T-cell (primary cell): ENCODE results near the gene SKIC2. TPM values are rescaled to one million over a fixed set of nuclear protein-coding genes. Genes with fewer than 3 reads are reported as not detected.
"Not testable (repeated sequence)": the region's sequence is repeated elsewhere in the genome, so short reads cannot be mapped to it uniquely, and the experiment has no call there.

Experiments used
- ATAC-seq, 4 experiments: fragments of 200-7000 bp in 3 of 4; fragments of 150-1000 bp in 1 of 4; cut with Tn5 transposase; replicated peaks in 1 of 4; 1 replicate in 3 of 4; 2 replicates in 1 of 4; pipeline ENCODE4 v1.10.0; 2021; ENCODE audit warnings: moderate library complexity in 3 of 4, mild to moderate bottlenecking in 2 of 4, moderate number of reproducible peaks in 1 of 4
- CTCF ChIA-PET, 2 donors: fragments of 300-600 bp; sonication (Branson Sonifier 250); formaldehyde crosslinking; loops; one replicate each; lab custom pipeline; 2022; ENCODE audit warnings: antibody characterized with exemption in 2 of 2; lab: Charles Lee
- POLR2A ChIA-PET, 2 donors: fragments of 300-600 bp; sonication (Branson Sonifier 250); formaldehyde crosslinking; loops; one replicate each; lab custom pipeline; 2022; ENCODE audit warnings: antibody characterized with exemption in 2 of 2; lab: Charles Lee
- DNase-seq, 35 experiments: peaks; one replicate each; pipeline versions ENCODE4 v3.0.0 to v3.0.0-alpha.2; 2013 to 2023
- H3K27ac ChIP-seq: one replicate; pipeline ENCODE4 v1.5.1; 2013; ENCODE audit warnings: low read length
- H3K27me3 ChIP-seq, 2 experiments: replicated peaks in 1 of 2; 1 replicate in 1 of 2; 2 replicates in 1 of 2; pipeline versions ENCODE4 v1.6.1 to v1.7.0; 2013; ENCODE audit warnings: low read length in 1 of 2, mixed read lengths in 1 of 2; ENCODE audit not compliant: control insufficient read depth in 2 of 2, insufficient read depth in 2 of 2; ENCODE audit errors: extremely low read depth in 1 of 2
- H3K36me3 ChIP-seq, 2 donors: 1 replicate in 1 of 2; 2 replicates in 1 of 2; pipeline versions ENCODE4 v1.6.1 to v1.7.0; 2013; ENCODE audit warnings: low read length in 1 of 2; ENCODE audit not compliant: control insufficient read depth in 2 of 2, insufficient read depth in 1 of 2; ENCODE audit errors: extremely low read depth in 1 of 2
- H3K4me1 ChIP-seq, 2 experiments: 1 replicate in 1 of 2; 2 replicates in 1 of 2; pipeline versions ENCODE4 v1.6.1 to v1.7.0; 2013; ENCODE audit warnings: low read length in 2 of 2, mixed read lengths in 1 of 2; ENCODE audit not compliant: insufficient read depth in 2 of 2, control insufficient read depth in 1 of 2; ENCODE audit errors: extremely low read depth in 1 of 2
- H3K4me3 ChIP-seq, 2 donors: 1 replicate in 1 of 2; 2 replicates in 1 of 2; pipeline versions ENCODE4 v1.5.1 to v1.7.0; 2013; ENCODE audit warnings: mild to moderate bottlenecking in 2 of 2, low read length in 1 of 2, moderate library complexity in 1 of 2; ENCODE audit not compliant: control insufficient read depth in 1 of 2; ENCODE audit errors: extremely low read depth in 1 of 2
- H3K9me3 ChIP-seq: 2 replicates; pipeline ENCODE4 v1.7.0; 2013
- H3K27ac Mint-ChIP-seq, 2 donors: one replicate each; pipeline ENCODE4 v1.8.0; 2020 to 2021; ENCODE audit warnings: mild to moderate bottlenecking in 2 of 2, mixed read lengths in 2 of 2
- H3K27me3 Mint-ChIP-seq, 2 donors: one replicate each; pipeline ENCODE4 v1.8.0; 2021 to 2022; ENCODE audit warnings: mixed read lengths in 2 of 2
- H3K36me3 Mint-ChIP-seq: one replicate; pipeline ENCODE4 v1.8.0; 2021; ENCODE audit warnings: mixed read lengths
- H3K4me1 Mint-ChIP-seq, 3 donors: one replicate each; pipeline ENCODE4 v1.8.0; 2020 to 2022; ENCODE audit warnings: mixed read lengths in 3 of 3, mild to moderate bottlenecking in 1 of 3
- H3K4me3 Mint-ChIP-seq, 3 donors: one replicate each; pipeline ENCODE4 v1.8.0; 2020 to 2022; ENCODE audit warnings: mild to moderate bottlenecking in 3 of 3, mixed read lengths in 3 of 3, moderate library complexity in 3 of 3
- H3K9me3 Mint-ChIP-seq, 3 donors: one replicate each; pipeline ENCODE4 v1.8.0; 2020 to 2022; ENCODE audit warnings: mixed read lengths in 3 of 3
- WGBS: methylation state at CpG from one replicate; pipeline ENCODE4 v1.1.5; 2013; ENCODE audit warnings: missing lambda C conversion rate; ENCODE audit not compliant: insufficient coverage; 5-methylcytosine and 5-hydroxymethylcytosine counted together
- total RNA-seq, 35 experiments: library from RNA in 6 of 35; stranded (reverse) in 6 of 35; fragments of 120-200 nt in 1 of 35; gene quantifications; one replicate each; pipeline versions ENCODE4 v1.2.1 to v1.2.4 and lab custom pipeline; 2013 to 2026

SKIC2 gene
- total RNA-seq, 5 donors from 2014 or later (not counting 1 experiment from before 2014, with no cell fraction given): 104 to 169 (median 112) TPM

DNA sequence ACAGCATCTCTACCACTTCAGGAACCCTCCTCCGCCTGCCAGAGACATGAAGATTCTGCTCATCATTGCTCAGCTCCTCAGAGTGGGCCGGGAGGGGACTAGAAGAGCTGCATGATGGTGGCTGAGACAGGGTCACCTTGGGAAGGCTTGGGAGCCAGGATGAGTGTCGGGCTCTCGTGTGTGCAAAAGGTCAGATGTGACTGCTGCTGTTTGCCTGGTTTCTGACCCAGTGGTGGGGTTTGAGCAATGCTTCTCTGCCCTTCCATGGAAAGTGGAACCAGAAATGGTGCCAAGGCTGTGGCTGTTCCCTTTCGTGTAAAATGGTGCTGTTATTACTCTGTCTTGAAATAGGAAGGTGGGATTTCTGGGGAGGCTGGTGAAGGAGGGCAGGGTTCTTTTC is 54.8 kb downstream of the SKIC2 start:
- H3K4me1 Mint-ChIP-seq, H3K27ac ChIP-seq, ATAC-seq, H3K4me1 ChIP-seq, H3K9me3 ChIP-seq, H3K9me3 Mint-ChIP-seq, CTCF ChIA-PET, POLR2A ChIA-PET, H3K36me3 Mint-ChIP-seq, H3K27me3 Mint-ChIP-seq, H3K27ac Mint-ChIP-seq, H3K4me3 ChIP-seq, H3K4me3 Mint-ChIP-seq, H3K36me3 ChIP-seq, H3K27me3 ChIP-seq, DNase-seq: not testable (repeated sequence)
- no CpG with 5 or more reads among the region's 5 CpGs for WGBS

- DNase-seq, H3K9me3 Mint-ChIP-seq, H3K36me3 ChIP-seq, H3K27me3 ChIP-seq, ATAC-seq, H3K27ac ChIP-seq, POLR2A ChIA-PET, H3K4me1 ChIP-seq, H3K27ac Mint-ChIP-seq, H3K4me1 Mint-ChIP-seq, CTCF ChIA-PET, H3K4me3 ChIP-seq, H3K36me3 Mint-ChIP-seq, H3K27me3 Mint-ChIP-seq, H3K4me3 Mint-ChIP-seq, H3K9me3 ChIP-seq: not testable (repeated sequence)
- WGBS: no CpG with 5 or more reads among the region's 6 CpGs
Measured at GRCh38 chr6:32014547-32014946, 55.6 kb downstream of the SKIC2 start, which contains the start of gene C4B. TSS of gene C4B (plus strand) at chr6:32014795. CDS start at chr6:32014846, 51 bp downstream.

Other genes with a start within 250 kb of the SKIC2 start
- not detected for gene LY6G6D, start 243.8 kb upstream of the SKIC2 start, total RNA-seq
- gene LY6G6C, start 237.4 kb upstream of the SKIC2 start, total RNA-seq: not detected
- gene MPIG6B, start 235.8 kb upstream of the SKIC2 start, total RNA-seq: 1 to 10 TPM in 1 of 5 donors, under 1 TPM in 4; 0.26 to 2.6 (median 0.30) TPM
- 10 to 100 TPM in 4 of 5 donors, 1 to 10 TPM in 1; 9.0 to 13.2 (median 11.5) TPM for gene DDAH2, start 229.9 kb upstream of the SKIC2 start, total RNA-seq
- 100 to 1,000 TPM in 4 of 5 donors, 10 to 100 TPM in 1; 89.5 to 146 (median 112) TPM for gene CLIC1, start 222.6 kb upstream of the SKIC2 start, total RNA-seq
- 10 to 100 TPM; 13.7 to 22.4 (median 14.4) TPM for gene MSH5, start 219.2 kb upstream of the SKIC2 start, total RNA-seq
- gene SAPCD1, start 196.5 kb upstream of the SKIC2 start, total RNA-seq: 10 to 100 TPM in 1 of 5 donors, 1 to 10 TPM in 4; 3.1 to 10.7 (median 4.1) TPM
- 1 to 10 TPM; 1.4 to 8.0 (median 2.1) TPM for gene VWA7, start 181.8 kb upstream of the SKIC2 start, total RNA-seq
- gene VARS1, start 163.4 kb upstream of the SKIC2 start, total RNA-seq: 10 to 100 TPM; 44.4 to 71.0 (median 62.5) TPM
- 10 to 100 TPM; 24.2 to 36.4 (median 30.6) TPM for gene LSM2, start 152.2 kb upstream of the SKIC2 start, total RNA-seq
- gene HSPA1L, start 143.9 kb upstream of the SKIC2 start, total RNA-seq: 1 to 10 TPM; 2.8 to 8.5 (median 8.1) TPM
- 100 to 1,000 TPM in 1 of 5 donors, 10 to 100 TPM in 2, 1 to 10 TPM in 2; 8.8 to 117 (median 77.9) TPM for gene HSPA1A, start 143.6 kb upstream of the SKIC2 start, total RNA-seq
- gene HSPA1B, start 131.4 kb upstream of the SKIC2 start, total RNA-seq: 100 to 1,000 TPM in 1 of 5 donors, 10 to 100 TPM in 2, 1 to 10 TPM in 2; 6.3 to 105 (median 67.9) TPM
- gene NEU1, start 96.4 kb upstream of the SKIC2 start, total RNA-seq: 10 to 100 TPM; 15.9 to 29.2 (median 19.9) TPM
- under 1 TPM in 3 of 5 donors, not detected in 2; 0.13 to 0.96 (median 0.57) TPM for gene SLC44A4, start 80.2 kb upstream of the SKIC2 start, total RNA-seq
- gene EHMT2, start 61.5 kb upstream of the SKIC2 start, total RNA-seq: 10 to 100 TPM; 49.1 to 83.8 (median 78.9) TPM
- gene ZBTB12, start 57.1 kb upstream of the SKIC2 start, total RNA-seq: 1 to 10 TPM; 1.0 to 3.5 (median 3.1) TPM
- 1 to 10 TPM; 1.3 to 5.1 (median 3.7) TPM for gene C2, start 31.5 kb upstream of the SKIC2 start, total RNA-seq
- gene CFB, start 13.1 kb upstream of the SKIC2 start, total RNA-seq: 1 to 10 TPM in 3 of 5 donors, not detected in 2; 1.3 to 2.2 (median 1.8) TPM
- 10 to 100 TPM; 47.5 to 51.0 (median 49.4) TPM for gene NELFE, start 204 bp upstream of the SKIC2 start, total RNA-seq
- 10 to 100 TPM; 30.2 to 53.2 (median 35.4) TPM for gene DXO, start 13.0 kb downstream of the SKIC2 start, total RNA-seq
- 10 to 100 TPM in 1 of 5 donors, 1 to 10 TPM in 4; 3.5 to 11.6 (median 6.1) TPM for gene C4A, start 22.9 kb downstream of the SKIC2 start, total RNA-seq
- gene C4B, start 55.6 kb downstream of the SKIC2 start, total RNA-seq: 1 to 10 TPM; 5.5 to 8.4 (median 7.5) TPM
- gene CYP21A2, start 79.2 kb downstream of the SKIC2 start, total RNA-seq: 1 to 10 TPM in 3 of 5 donors, under 1 TPM in 2; 0.43 to 2.2 (median 1.6) TPM
- gene TNXB, start 150.2 kb downstream of the SKIC2 start, total RNA-seq: 10 to 100 TPM in 4 of 5 donors, 1 to 10 TPM in 1; 8.0 to 20.9 (median 15.4) TPM
- 100 to 1,000 TPM; 106 to 151 (median 145) TPM for gene ATF6B, start 169.1 kb downstream of the SKIC2 start, total RNA-seq
- 1 to 10 TPM in 4 of 5 donors, under 1 TPM in 1; 0.83 to 3.7 (median 1.5) TPM for gene FKBPL, start 171.1 kb downstream of the SKIC2 start, total RNA-seq
- gene PRRT1, start 192.8 kb downstream of the SKIC2 start, total RNA-seq: 1 to 10 TPM; 1.7 to 3.3 (median 2.3) TPM
- gene PPT2, start 195.0 kb downstream of the SKIC2 start, total RNA-seq: 10 to 100 TPM; 11.2 to 25.6 (median 19.3) TPM
- gene EGFL8, start 205.4 kb downstream of the SKIC2 start, total RNA-seq: 10 to 100 TPM; 13.9 to 18.9 (median 16.9) TPM
- gene AGPAT1, start 216.9 kb downstream of the SKIC2 start, total RNA-seq: 10 to 100 TPM; 23.5 to 34.6 (median 31.0) TPM
- gene RNF5, start 219.2 kb downstream of the SKIC2 start, total RNA-seq: 10 to 100 TPM; 23.6 to 49.3 (median 44.6) TPM
- 10 to 100 TPM; 42.6 to 81.4 (median 67.7) TPM for gene AGER, start 225.1 kb downstream of the SKIC2 start, total RNA-seq
- 100 to 1,000 TPM; 124 to 171 (median 148) TPM for gene PBX2, start 231.0 kb downstream of the SKIC2 start, total RNA-seq
- gene GPSM3, start 233.5 kb downstream of the SKIC2 start, total RNA-seq: 100 to 1,000 TPM; 267 to 311 (median 274) TPM